ENCODE data around the gene SKA3. TPM values are rescaled to one million over a fixed set of nuclear protein-coding genes. Genes with fewer than 3 reads are reported as not detected.

Gene SKA3
- total RNA-seq, 1 donor from 2014 or later = 1.7 TPM

- Histone ChIP-seq H3K4me1 (no peaks in the 10 kb centered on the region), H3K9me3 (no peaks in the 10 kb centered on the region), H3K36me3 (no peaks in the 10 kb centered on the region), H3K27ac (no peak overlapping the region), H3K27me3 (no peaks in the 10 kb centered on the region), H3K4me3 (no peak overlapping the region)
- ATAC-seq (no peak), DNase-seq (no peak)
- intact Hi-C loops (cut with DNase I) = no loop called here
- TF ChIP-seq CTCF (IDR thresholded peaks at IDR 0.05) = no peak
These were observed 64.8 kb downstream of the SKA3 start for GRCh38 chr13:21111546-21111945.

GRCh38 chr13:21109168-21109567, 67.2 kb downstream of the SKA3 start:
- no peak for TF ChIP-seq CTCF (IDR thresholded peaks at IDR 0.05)
- H3K4me1 ChIP-seq = no peaks in the 10 kb centered on the region
- intact Hi-C loops (cut with DNase I) = loop anchor here (10.0 kb wide), 1 partner anchor 164 kb away; no protein-coding TSS in a partner anchor
- no peaks in the 10 kb centered on the region for H3K9me3 ChIP-seq
- H3K27me3 ChIP-seq = no peaks in the 10 kb centered on the region
- H3K4me3 ChIP-seq = no peak overlapping the region
- H3K36me3 ChIP-seq = no peaks in the 10 kb centered on the region
- no peak for DNase-seq
- no peak overlapping the region for H3K27ac ChIP-seq
- ATAC-seq = no peak

GRCh38 chr13:21106089-21106488, 70.3 kb downstream of the SKA3 start:
- no peak for ATAC-seq
- Histone ChIP-seq H3K4me3 (no peak overlapping the region), H3K4me1 (no peaks in the 10 kb centered on the region), H3K36me3 (no peaks in the 10 kb centered on the region), H3K9me3 (no peaks in the 10 kb centered on the region), H3K27ac (no peak overlapping the region), H3K27me3 (no peaks in the 10 kb centered on the region)
- no peak for TF ChIP-seq CTCF (IDR thresholded peaks at IDR 0.05)
- no peak for DNase-seq
- intact Hi-C loops (cut with DNase I) = loop anchor here (10.0 kb wide), 1 partner anchor 161 kb away; no protein-coding TSS in a partner anchor

GRCh38 chr13:21104199-21105019, 71.9 kb downstream of the SKA3 start:
- no peak for ATAC-seq
- TF ChIP-seq CTCF (IDR thresholded peaks at IDR 0.05) = no peak
- H3K36me3 ChIP-seq = no peaks in the 10 kb centered on the region
- no peaks in the 10 kb centered on the region for H3K9me3 ChIP-seq
- no peak overlapping the region for H3K27ac ChIP-seq
- H3K27me3 ChIP-seq = no peaks in the 10 kb centered on the region
- no peaks in the 10 kb centered on the region for H3K4me1 ChIP-seq
- no peak for DNase-seq
- intact Hi-C loops (cut with DNase I) = loop anchor here (10.0 kb wide), 1 partner anchor 160 kb away; no protein-coding TSS in a partner anchor
- H3K4me3 ChIP-seq = no peak overlapping the region

Other genes with a start within 250 kb of the SKA3 start
- 44.1 TPM for gene LATS2, start 115.0 kb downstream of the SKA3 start, total RNA-seq
- 161 TPM for gene SAP18, start 36.4 kb downstream of the SKA3 start, total RNA-seq
- gene MRPL57, start 106 bp upstream of the SKA3 start, total RNA-seq = 19.4 TPM

Measured in upper lobe of right lung (tissue), 1 donor.